Measurements from ENCODE around the gene VPS37D. TPM values are rescaled to one million over a fixed set of nuclear protein-coding genes. Genes with fewer than 3 reads are reported as not detected.
"Not testable (repeated sequence)": the region's sequence is repeated elsewhere in the genome, so short reads cannot be mapped to it uniquely, and the experiment has no call there.

VPS37D gene
- total and polyA plus RNA-seq, 9 donors: 1.9 to 5.0 (median 3.3) TPM

GRCh38 chr7:73717025-73717807, 49.6 kb downstream of the VPS37D start:
- Histone ChIP-seq H3K27me3 (ENCODE audit: control insufficient read depth, insufficient read depth, low read length) (peaks cover 3% of the 10 kb centered on the region), H3K36me3 (ENCODE audit: control insufficient read depth, insufficient read depth, low read length) (no peaks in the 10 kb centered on the region), H3K27ac (ENCODE audit: low read length) (no peak overlapping the region), H3K4me3 (ENCODE audit: low read length) (no peak overlapping the region), H3K9me3 (replicated peaks; ENCODE audit: control insufficient read depth, low read depth, low read length) (no peaks in the 10 kb centered on the region), H3K4me1 (ENCODE audit: control insufficient read depth, insufficient read depth, low read length) (peaks cover 58% of the 10 kb centered on the region)
- DNase-seq: peak; percentile 87
- 86% methylated on average over 2 of the region's 13 CpGs for WGBS (ENCODE audit: insufficient coverage)

GRCh38 chr7:73717991-73718405, 50.4 kb downstream of the VPS37D start:
- Histone ChIP-seq H3K4me3 (ENCODE audit: low read length) (peak overlapping the region; percentile 3), H3K27ac (ENCODE audit: low read length) (no peak overlapping the region), H3K27me3 (ENCODE audit: control insufficient read depth, insufficient read depth, low read length) (peaks cover 3% of the 10 kb centered on the region), H3K4me1 (ENCODE audit: control insufficient read depth, insufficient read depth, low read length) (peaks cover 58% of the 10 kb centered on the region), H3K9me3 (replicated peaks; ENCODE audit: control insufficient read depth, low read depth, low read length) (no peaks in the 10 kb centered on the region), H3K36me3 (ENCODE audit: control insufficient read depth, insufficient read depth, low read length) (no peaks in the 10 kb centered on the region)
- WGBS (ENCODE audit: insufficient coverage): 60% methylated on average over 9 of the region's 10 CpGs
- no peak for DNase-seq

- H3K27ac ChIP-seq (ENCODE audit: low read length): no peak overlapping the region
- peaks cover 3% of the 10 kb centered on the region for H3K27me3 ChIP-seq (ENCODE audit: control insufficient read depth, insufficient read depth, low read length)
- H3K9me3 ChIP-seq (replicated peaks; ENCODE audit: control insufficient read depth, low read depth, low read length): no peaks in the 10 kb centered on the region
- peak overlapping the region; percentile 74 for H3K4me3 ChIP-seq (ENCODE audit: low read length)
- H3K36me3 ChIP-seq (ENCODE audit: control insufficient read depth, insufficient read depth, low read length): no peaks in the 10 kb centered on the region
- peaks cover 58% of the 10 kb centered on the region for H3K4me1 ChIP-seq (ENCODE audit: control insufficient read depth, insufficient read depth, low read length)
- DNase-seq: no peak
- 0% methylated on average over 1 of the region's 9 CpGs for WGBS (ENCODE audit: insufficient coverage)
These were observed 50.8 kb downstream of the VPS37D start for GRCh38 chr7:73718438-73718881.

GRCh38 chr7:73718905-73719805, 51.5 kb downstream of the VPS37D start, which contains the start of gene STX1A:
TSS of gene STX1A (minus strand) at chr7:73719669. CDS start at chr7:73719631, 38 bp downstream.
- no peaks in the 10 kb centered on the region for H3K9me3 ChIP-seq (replicated peaks; ENCODE audit: control insufficient read depth, low read depth, low read length)
- H3K27ac ChIP-seq (ENCODE audit: low read length): no peak within 1 kb of the TSS
- H3K4me1 ChIP-seq (ENCODE audit: control insufficient read depth, insufficient read depth, low read length): peaks cover 58% of the 10 kb centered on the region
- under 1% methylated on average over 64 of the region's 96 CpGs for WGBS (ENCODE audit: insufficient coverage)
- peaks cover 3% of the 10 kb centered on the region for H3K27me3 ChIP-seq (ENCODE audit: control insufficient read depth, insufficient read depth, low read length)
- H3K36me3 ChIP-seq (ENCODE audit: control insufficient read depth, insufficient read depth, low read length): no peaks in the 10 kb centered on the region
- DNase-seq: peak; percentile 75
- peak within 1 kb of the TSS; percentile 74 for H3K4me3 ChIP-seq (ENCODE audit: low read length)

GRCh38 chr7:73719806-73720169, 52.2 kb downstream of the VPS37D start:
- peaks cover 58% of the 10 kb centered on the region for H3K4me1 ChIP-seq (ENCODE audit: control insufficient read depth, insufficient read depth, low read length)
- H3K27me3 ChIP-seq (ENCODE audit: control insufficient read depth, insufficient read depth, low read length): peaks cover 3% of the 10 kb centered on the region
- H3K4me3 ChIP-seq (ENCODE audit: low read length): peak overlapping the region; percentile 31
- H3K9me3 ChIP-seq (replicated peaks; ENCODE audit: control insufficient read depth, low read depth, low read length): no peaks in the 10 kb centered on the region
- DNase-seq: no peak
- WGBS (ENCODE audit: insufficient coverage): 21% methylated on average over 4 of the region's 16 CpGs
- H3K27ac ChIP-seq (ENCODE audit: low read length): no peak overlapping the region
- no peaks in the 10 kb centered on the region for H3K36me3 ChIP-seq (ENCODE audit: control insufficient read depth, insufficient read depth, low read length)

GRCh38 chr7:73720443-73720842, 52.8 kb downstream of the VPS37D start:
- not testable (repeated sequence) for H3K36me3 ChIP-seq (ENCODE audit: control insufficient read depth, insufficient read depth, low read length); H3K9me3 ChIP-seq (replicated peaks; ENCODE audit: control insufficient read depth, low read depth, low read length); H3K27me3 ChIP-seq (ENCODE audit: control insufficient read depth, insufficient read depth, low read length); H3K4me3 ChIP-seq (ENCODE audit: low read length); H3K27ac ChIP-seq (ENCODE audit: low read length); DNase-seq
- WGBS (ENCODE audit: insufficient coverage): 89% methylated on average over 6 of the region's 9 CpGs
- peaks cover 54% of the 10 kb centered on the region for H3K4me1 ChIP-seq (ENCODE audit: control insufficient read depth, insufficient read depth, low read length)

- DNase-seq: peak; percentile 92
- Histone ChIP-seq H3K9me3 (replicated peaks; ENCODE audit: control insufficient read depth, low read depth, low read length) (no peaks in the 10 kb centered on the region), H3K27ac (ENCODE audit: low read length) (peak overlapping the region; percentile 86), H3K27me3 (ENCODE audit: control insufficient read depth, insufficient read depth, low read length) (peaks cover 3% of the 10 kb centered on the region), H3K36me3 (ENCODE audit: control insufficient read depth, insufficient read depth, low read length) (no peaks in the 10 kb centered on the region), H3K4me1 (ENCODE audit: control insufficient read depth, insufficient read depth, low read length) (peaks cover 45% of the 10 kb centered on the region), H3K4me3 (ENCODE audit: low read length) (no peak overlapping the region)
- WGBS (ENCODE audit: insufficient coverage): 50% methylated on average over 3 of the region's 3 CpGs
These were observed 53.8 kb downstream of the VPS37D start for GRCh38 chr7:73721377-73721817.

Other genes with a start within 250 kb of the VPS37D start
- gene FZD9, start 234.1 kb upstream of the VPS37D start, total RNA-seq: 14.3 TPM
- gene FZD9, start 234.1 kb upstream of the VPS37D start, polyA plus RNA-seq (ENCODE audit: insufficient read depth in 1 of 8, insufficient read length in 8 of 8, low replicate concordance in 1 of 8): 10 to 100 TPM; 12.2 to 20.9 (median 18.0) TPM
- gene BAZ1B, start 145.5 kb upstream of the VPS37D start, total RNA-seq: 41.9 TPM
- gene BAZ1B, start 145.5 kb upstream of the VPS37D start, polyA plus RNA-seq (ENCODE audit: insufficient read depth in 1 of 8, insufficient read length in 8 of 8, low replicate concordance in 1 of 8): 10 to 100 TPM; 40.5 to 67.6 (median 54.5) TPM
- gene BCL7B, start 110.1 kb upstream of the VPS37D start, total RNA-seq: 6.6 TPM
- 10 to 100 TPM; 30.5 to 37.0 (median 34.4) TPM for gene BCL7B, start 110.1 kb upstream of the VPS37D start, polyA plus RNA-seq (ENCODE audit: insufficient read depth in 1 of 8, insufficient read length in 8 of 8, low replicate concordance in 1 of 8)
- gene TBL2, start 89.3 kb upstream of the VPS37D start, total RNA-seq: 37.5 TPM
- gene TBL2, start 89.3 kb upstream of the VPS37D start, polyA plus RNA-seq (ENCODE audit: insufficient read depth in 1 of 8, insufficient read length in 8 of 8, low replicate concordance in 1 of 8): 10 to 100 TPM; 25.2 to 36.3 (median 27.6) TPM
- 0.13 TPM for gene MLXIPL, start 43.3 kb upstream of the VPS37D start, total RNA-seq
- gene MLXIPL, start 43.3 kb upstream of the VPS37D start, polyA plus RNA-seq (ENCODE audit: insufficient read depth in 1 of 8, insufficient read length in 8 of 8, low replicate concordance in 1 of 8): 1 to 10 TPM in 2 of 8 donors, under 1 TPM in 6; 0.12 to 3.1 (median 0.29) TPM
- gene DNAJC30, start 15.6 kb downstream of the VPS37D start, total RNA-seq: 3.1 TPM
- 1 to 10 TPM; 5.9 to 8.0 (median 6.5) TPM for gene DNAJC30, start 15.6 kb downstream of the VPS37D start, polyA plus RNA-seq (ENCODE audit: insufficient read depth in 1 of 8, insufficient read length in 8 of 8, low replicate concordance in 1 of 8)
- 34.3 TPM for gene BUD23, start 15.8 kb downstream of the VPS37D start, total RNA-seq
- gene BUD23, start 15.8 kb downstream of the VPS37D start, polyA plus RNA-seq (ENCODE audit: insufficient read depth in 1 of 8, insufficient read length in 8 of 8, low replicate concordance in 1 of 8): 10 to 100 TPM; 71.0 to 87.1 (median 79.3) TPM
- gene STX1A, start 51.8 kb downstream of the VPS37D start, total RNA-seq: 10.4 TPM
- 10 to 100 TPM in 6 of 8 donors, 1 to 10 TPM in 2; 6.5 to 17.9 (median 11.5) TPM for gene STX1A, start 51.8 kb downstream of the VPS37D start, polyA plus RNA-seq (ENCODE audit: insufficient read depth in 1 of 8, insufficient read length in 8 of 8, low replicate concordance in 1 of 8)
- gene ABHD11, start 71.0 kb downstream of the VPS37D start, total RNA-seq: 12.9 TPM
- 10 to 100 TPM in 7 of 8 donors, 1 to 10 TPM in 1; 9.6 to 17.1 (median 12.6) TPM for gene ABHD11, start 71.0 kb downstream of the VPS37D start, polyA plus RNA-seq (ENCODE audit: insufficient read depth in 1 of 8, insufficient read length in 8 of 8, low replicate concordance in 1 of 8)
- gene CLDN3, start 102.4 kb downstream of the VPS37D start, total RNA-seq: 0.13 TPM
- 1 to 10 TPM in 2 of 8 donors, under 1 TPM in 5, not detected in 1; 0.11 to 7.9 (median 0.21) TPM for gene CLDN3, start 102.4 kb downstream of the VPS37D start, polyA plus RNA-seq (ENCODE audit: insufficient read depth in 1 of 8, insufficient read length in 8 of 8, low replicate concordance in 1 of 8)
- gene CLDN4, start 163.2 kb downstream of the VPS37D start, total RNA-seq: 0.27 TPM
- gene CLDN4, start 163.2 kb downstream of the VPS37D start, polyA plus RNA-seq (ENCODE audit: insufficient read depth in 1 of 8, insufficient read length in 8 of 8, low replicate concordance in 1 of 8): 10 to 100 TPM in 1 of 8 donors, 1 to 10 TPM in 3, under 1 TPM in 4; 0.31 to 10.9 (median 0.94) TPM
- gene METTL27, start 174.7 kb downstream of the VPS37D start, total RNA-seq: 1.7 TPM
- gene METTL27, start 174.7 kb downstream of the VPS37D start, polyA plus RNA-seq (ENCODE audit: insufficient read depth in 1 of 8, insufficient read length in 8 of 8, low replicate concordance in 1 of 8): 1 to 10 TPM in 6 of 8 donors, under 1 TPM in 2; 0.56 to 3.2 (median 1.9) TPM
- gene TMEM270, start 193.3 kb downstream of the VPS37D start, total RNA-seq: not detected
- gene TMEM270, start 193.3 kb downstream of the VPS37D start, polyA plus RNA-seq (ENCODE audit: insufficient read depth in 1 of 8, insufficient read length in 8 of 8, low replicate concordance in 1 of 8): not detected